ENCODE results near the gene SYCP2L. TPM values are rescaled to one million over a fixed set of nuclear protein-coding genes. Genes with fewer than 3 reads are reported as not detected.

The SYCP2L gene
- total RNA-seq, 4 donors from 2014 or later: 0.78 to 4.5 (median 1.8) TPM

DNA sequence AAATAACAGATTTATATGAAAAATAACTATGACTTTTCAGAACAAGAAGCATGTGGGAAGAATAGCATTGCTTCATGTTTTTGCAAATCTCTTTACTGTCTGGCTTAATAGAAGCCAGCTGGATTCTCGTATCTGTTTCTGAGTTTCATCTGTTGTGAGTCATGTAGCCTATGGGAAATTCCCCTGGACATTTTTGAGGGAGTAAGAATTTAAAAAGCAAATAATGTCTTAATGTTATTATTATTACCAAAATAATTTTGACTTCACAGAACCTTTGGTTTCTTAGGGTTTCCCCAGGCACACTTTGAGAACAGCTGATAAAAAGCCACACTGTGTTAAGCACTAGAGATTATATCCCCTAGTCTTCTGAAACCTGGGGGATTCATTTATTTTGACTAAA, 75.8 kb downstream of the SYCP2L start:
- no peak overlapping the region for H3K4me3 ChIP-seq (replicated peaks in 1 of 3)
- intact Hi-C loops (cut with DNase I): no loop called here
- TF ChIP-seq, protein P1, sequence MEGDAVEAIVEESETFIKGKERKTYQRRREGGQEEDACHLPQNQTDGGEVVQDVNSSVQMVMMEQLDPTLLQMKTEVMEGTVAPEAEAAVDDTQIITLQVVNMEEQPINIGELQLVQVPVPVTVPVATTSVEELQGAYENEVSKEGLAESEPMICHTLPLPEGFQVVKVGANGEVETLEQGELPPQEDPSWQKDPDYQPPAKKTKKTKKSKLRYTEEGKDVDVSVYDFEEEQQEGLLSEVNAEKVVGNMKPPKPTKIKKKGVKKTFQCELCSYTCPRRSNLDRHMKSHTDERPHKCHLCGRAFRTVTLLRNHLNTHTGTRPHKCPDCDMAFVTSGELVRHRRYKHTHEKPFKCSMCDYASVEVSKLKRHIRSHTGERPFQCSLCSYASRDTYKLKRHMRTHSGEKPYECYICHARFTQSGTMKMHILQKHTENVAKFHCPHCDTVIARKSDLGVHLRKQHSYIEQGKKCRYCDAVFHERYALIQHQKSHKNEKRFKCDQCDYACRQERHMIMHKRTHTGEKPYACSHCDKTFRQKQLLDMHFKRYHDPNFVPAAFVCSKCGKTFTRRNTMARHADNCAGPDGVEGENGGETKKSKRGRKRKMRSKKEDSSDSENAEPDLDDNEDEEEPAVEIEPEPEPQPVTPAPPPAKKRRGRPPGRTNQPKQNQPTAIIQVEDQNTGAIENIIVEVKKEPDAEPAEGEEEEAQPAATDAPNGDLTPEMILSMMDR (IDR thresholded peaks at IDR 0.05): no peak
- no peak for TF ChIP-seq POLR2A (IDR thresholded peaks at IDR 0.05)
- no peak for DNase-seq
- H3K27me3 ChIP-seq: no peaks in the 10 kb centered on the region
- no peaks in the 10 kb centered on the region for H3K4me1 ChIP-seq
- H3K36me3 ChIP-seq: no peaks in the 10 kb centered on the region
- 55 to 80% methylated on average over 1 of the region's 1 CpG for WGBS, 2 donors
- H3K9me3 ChIP-seq: no peaks in the 10 kb centered on the region
- H3K27ac ChIP-seq: no peak overlapping the region

DNA sequence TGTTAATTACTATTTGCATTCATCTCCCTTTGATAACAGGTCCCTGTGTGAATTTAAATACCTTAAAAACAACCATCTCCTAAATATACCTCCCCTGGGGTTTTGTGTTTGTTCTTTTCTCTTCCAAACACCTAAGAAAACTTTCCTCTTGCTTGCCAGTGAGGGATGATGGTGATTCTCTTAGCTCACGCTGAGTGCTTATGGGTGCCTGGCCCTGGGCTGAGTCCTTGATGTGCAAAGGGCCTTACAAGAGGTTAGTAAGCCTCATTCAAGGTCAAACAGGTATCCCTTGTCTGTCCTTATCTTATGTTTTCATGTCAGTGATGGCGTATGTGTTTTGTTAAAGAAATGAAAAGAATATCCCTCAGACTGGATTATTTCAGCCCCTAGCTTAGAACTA, 76.3 kb downstream of the SYCP2L start:
- Histone ChIP-seq H3K27ac (no peak overlapping the region), H3K27me3 (no peaks in the 10 kb centered on the region), H3K4me1 (no peaks in the 10 kb centered on the region), H3K36me3 (no peaks in the 10 kb centered on the region), H3K4me3 (replicated peaks in 1 of 3) (no peak overlapping the region), H3K9me3 (no peaks in the 10 kb centered on the region)
- intact Hi-C loops (cut with DNase I): no loop called here
- no peak for TF ChIP-seq POLR2A (IDR thresholded peaks at IDR 0.05)
- TF ChIP-seq, protein P1 (IDR thresholded peaks at IDR 0.05): no peak
- DNase-seq: no peak
- 72 to 74% methylated on average over 2 of the region's 2 CpGs for WGBS, 2 donors

DNA sequence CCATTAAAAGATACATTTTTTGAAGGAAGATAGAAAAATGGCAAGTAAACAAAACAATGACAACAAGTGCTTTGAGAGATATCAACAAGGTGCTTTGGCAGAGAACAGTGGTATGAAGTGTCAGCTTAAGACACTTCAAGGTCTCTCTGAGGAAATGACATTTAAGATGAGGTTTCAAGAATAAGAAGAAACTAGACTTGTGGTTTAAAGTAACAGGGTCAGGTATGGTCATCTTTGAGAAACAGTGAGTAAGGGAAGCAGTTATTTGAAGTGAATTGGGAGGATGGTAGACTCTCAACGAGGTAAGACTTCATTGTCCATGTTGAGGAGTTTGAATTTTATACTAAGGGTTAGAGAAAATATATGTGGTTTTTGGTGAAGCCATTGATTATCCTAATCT, 77.8 kb downstream of the SYCP2L start:
- Histone ChIP-seq H3K27ac (no peak overlapping the region), H3K4me3 (replicated peaks in 1 of 3) (no peak overlapping the region), H3K4me1 (no peaks in the 10 kb centered on the region), H3K9me3 (no peaks in the 10 kb centered on the region), H3K27me3 (no peaks in the 10 kb centered on the region), H3K36me3 (no peaks in the 10 kb centered on the region)
- intact Hi-C loops (cut with DNase I): no loop called here
- whole genome bisulfite sequencing, 2 donors: 77 to 88% methylated on average over 1 of the region's 1 CpG
- TF ChIP-seq, protein P1 (IDR thresholded peaks at IDR 0.05): no peak
- TF ChIP-seq POLR2A (IDR thresholded peaks at IDR 0.05): no peak
- DNase-seq: no peak

DNA sequence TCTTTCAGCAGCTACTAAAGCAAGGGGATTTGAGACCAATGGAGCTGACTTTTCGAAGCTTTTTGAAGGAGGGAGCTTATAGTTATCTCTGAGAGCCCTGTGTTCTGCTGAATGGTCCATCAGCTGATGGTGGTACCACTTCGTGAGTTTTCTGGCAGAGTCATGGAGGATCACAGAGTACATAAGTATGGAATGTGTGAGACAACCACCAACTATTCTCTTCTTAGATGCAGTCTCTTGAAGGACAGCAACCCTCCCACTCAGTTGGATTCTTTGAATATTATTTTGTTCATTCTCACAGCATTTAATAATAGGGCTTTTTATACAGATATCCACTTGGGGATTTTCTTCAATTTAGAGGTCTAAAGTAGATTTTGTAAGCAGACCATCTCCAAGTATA, 81.9 kb downstream of the SYCP2L start:
- intact Hi-C loops (cut with DNase I): no loop called here

DNA sequence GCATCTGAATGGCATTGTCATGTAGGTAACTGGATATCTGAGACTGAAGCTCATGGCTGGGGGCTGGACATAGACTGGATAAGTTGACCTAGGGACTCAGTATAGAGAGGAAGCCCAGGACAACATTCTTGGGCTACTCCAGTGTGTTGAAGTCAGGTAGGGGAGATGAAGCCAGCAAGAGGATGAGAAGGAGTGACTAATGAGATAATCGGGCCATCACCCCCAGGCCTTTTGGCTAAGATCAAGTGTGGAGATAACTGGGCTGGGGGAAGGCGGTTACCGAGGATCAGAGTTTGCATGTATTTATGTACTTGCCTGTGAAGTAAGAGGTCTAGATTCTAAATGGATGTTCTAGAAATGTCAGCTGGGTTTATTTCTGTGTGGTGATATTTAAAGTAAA, 83.9 kb downstream of the SYCP2L start:
- Histone ChIP-seq H3K4me1 (no peaks in the 10 kb centered on the region), H3K27me3 (no peaks in the 10 kb centered on the region), H3K36me3 (no peaks in the 10 kb centered on the region), H3K27ac (no peak overlapping the region), H3K9me3 (no peaks in the 10 kb centered on the region), H3K4me3 (replicated peaks in 1 of 3) (no peak overlapping the region)
- DNase-seq: no peak
- TF ChIP-seq POLR2A (IDR thresholded peaks at IDR 0.05): no peak
- TF ChIP-seq, protein P1 (IDR thresholded peaks at IDR 0.05): no peak
- WGBS, 2 donors: 92% methylated on average over 3 of the region's 3 CpGs
- intact Hi-C loops (cut with DNase I): no loop called here

More for the DNA sequence above, 81.9 kb downstream of the SYCP2L start:
- Histone ChIP-seq H3K4me1 (no peaks in the 10 kb centered on the region), H3K27me3 (no peaks in the 10 kb centered on the region), H3K9me3 (no peaks in the 10 kb centered on the region), H3K27ac (no peak overlapping the region), H3K36me3 (no peaks in the 10 kb centered on the region), H3K4me3 (replicated peaks in 1 of 3) (no peak overlapping the region)
- no peak for TF ChIP-seq POLR2A (IDR thresholded peaks at IDR 0.05)
- TF ChIP-seq, protein P1 (IDR thresholded peaks at IDR 0.05): no peak
- WGBS, 2 donors: 70 to 82% methylated on average over 2 of the region's 2 CpGs
- DNase-seq: no peak
